HT-29 (cell line): ENCODE data around the gene NKAIN1. TPM values are rescaled to one million over a fixed set of nuclear protein-coding genes. Genes with fewer than 3 reads are reported as not detected.
"Not testable (repeated sequence)": the region's sequence is repeated elsewhere in the genome, so short reads cannot be mapped to it uniquely, and the experiment has no call there.

Source experiments
- DNase-seq: peaks from one replicate; pipeline ENCODE4 v3.0.0-alpha.2; 2015; ENCODE audit warnings: low spot score
- total RNA-seq: library from RNA; depleted of rRNA; stranded (reverse); fragments of >200 nt; shearing (Covaris generic); gene quantifications from 2 replicates; pipeline ENCODE4 v1.2.3, GENCODE V29; 2014; rRNA removed

The NKAIN1 gene
- not detected in 2 replicates for total RNA-seq

DNA sequence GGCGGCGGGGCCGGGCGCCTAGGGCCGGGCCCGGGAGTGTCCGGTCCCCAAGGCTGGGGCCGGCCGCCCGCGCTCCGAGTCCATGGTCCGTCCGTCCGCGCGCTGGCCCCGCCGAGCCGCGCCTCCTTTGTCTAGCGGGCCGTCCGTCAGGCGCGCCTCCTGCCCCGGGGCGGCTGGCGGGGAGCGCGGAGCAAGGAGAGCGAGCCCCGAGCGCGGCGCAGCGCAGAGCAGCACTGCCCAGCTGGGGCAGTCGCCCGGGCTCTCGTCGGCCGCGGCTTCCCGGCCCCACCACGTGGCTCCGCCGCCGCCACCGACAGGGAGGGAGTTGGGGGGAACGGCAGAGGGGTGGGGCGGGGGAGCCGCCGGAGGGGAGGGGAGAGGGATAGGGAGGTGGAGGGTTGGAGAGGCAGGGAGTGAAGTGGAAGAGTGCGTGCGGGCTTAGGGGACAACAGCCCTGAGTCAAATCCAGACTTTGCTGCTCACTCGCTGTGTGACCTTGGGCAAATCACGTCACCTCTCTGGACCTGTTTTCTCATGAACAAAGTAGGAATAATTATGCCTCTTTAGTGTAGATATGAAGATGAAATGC is at the start of gene NKAIN1:
Gene NKAIN1 (minus strand): TSS at position 235 of the 589 bp plus-strand sequence. CDS start 340 bp downstream, outside the sequence.
- no peak for DNase-seq

DNA sequence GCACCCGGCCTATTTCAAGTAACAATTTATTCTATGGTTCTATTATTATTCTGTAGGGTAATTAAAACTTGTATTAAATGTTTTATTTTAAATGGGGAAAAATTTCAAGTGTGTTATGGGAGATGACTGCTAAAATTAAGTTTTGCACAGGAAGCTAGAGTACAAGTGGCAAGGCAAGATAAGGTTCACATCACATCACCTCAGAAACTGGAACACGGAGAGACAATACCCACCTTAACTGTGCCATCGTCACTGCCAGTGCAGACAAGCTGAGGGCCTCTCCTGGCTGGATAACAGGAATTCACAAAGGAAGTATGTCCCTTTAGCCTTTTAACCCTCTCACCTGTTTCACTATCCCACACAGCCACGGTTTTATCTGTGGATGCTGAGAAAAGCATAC is 49.3 kb upstream of the NKAIN1 start:
- DNase-seq, result no peak

DNA sequence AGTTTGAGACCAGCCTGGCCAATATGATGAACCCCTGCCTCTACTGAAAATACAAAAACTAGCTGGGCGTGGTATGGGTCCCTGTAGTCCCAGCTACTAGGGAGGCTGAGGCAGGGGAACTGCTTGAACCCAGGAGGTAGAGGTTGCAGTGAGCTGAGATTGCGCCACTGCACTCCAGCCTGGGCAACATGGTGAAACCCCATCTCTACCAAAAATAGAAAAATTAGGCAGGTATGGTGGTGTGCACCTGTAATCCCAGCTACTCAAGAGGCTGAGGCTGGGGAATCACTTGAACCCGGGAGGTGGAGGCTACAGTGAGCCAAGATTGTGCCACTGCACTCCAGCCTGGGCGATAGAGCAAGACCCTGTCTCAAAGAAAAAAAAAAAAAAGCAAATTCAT is 48.1 kb upstream of the NKAIN1 start:
- DNase-seq, result not testable (repeated sequence)

DNA sequence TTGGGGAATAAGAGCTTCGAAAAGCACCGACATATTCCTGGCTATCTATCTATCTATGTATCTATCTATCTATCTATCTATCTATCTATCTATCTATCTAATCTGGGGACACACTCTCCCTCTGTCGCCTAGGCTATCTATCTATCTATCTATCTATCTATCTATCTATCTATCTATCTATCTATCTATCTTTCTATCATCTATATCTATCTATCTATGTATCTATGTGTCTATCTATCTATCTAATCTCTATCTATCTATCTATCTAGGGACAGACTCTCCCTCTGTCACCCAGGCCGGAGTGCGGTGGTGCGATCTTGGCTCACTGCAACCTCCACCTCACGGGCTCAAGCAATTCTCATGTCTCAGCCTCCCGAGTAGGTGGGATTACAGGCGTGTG is 42.7 kb upstream of the NKAIN1 start:
- DNase-seq, result not testable (repeated sequence)

DNA sequence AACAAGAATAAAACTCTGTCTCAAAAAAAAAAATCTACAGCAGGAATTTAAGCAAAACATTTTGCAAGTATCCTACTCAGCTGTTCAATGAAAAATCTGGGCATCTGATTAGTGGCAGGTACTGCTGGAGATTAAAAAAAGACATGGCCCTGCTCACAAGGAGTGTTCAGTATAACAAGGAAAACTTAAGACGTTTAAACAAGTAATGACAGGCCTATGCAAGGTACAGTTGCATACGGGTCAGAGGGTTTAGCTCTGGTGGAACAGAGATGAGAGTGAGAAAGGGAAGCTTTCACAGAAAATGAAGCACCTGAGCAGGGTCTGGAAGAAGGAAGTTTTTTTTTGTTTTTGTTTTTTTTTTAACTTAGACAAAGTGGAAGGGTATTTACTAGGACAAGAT is 33.9 kb upstream of the NKAIN1 start:
- DNase-seq, result no peak

DNA sequence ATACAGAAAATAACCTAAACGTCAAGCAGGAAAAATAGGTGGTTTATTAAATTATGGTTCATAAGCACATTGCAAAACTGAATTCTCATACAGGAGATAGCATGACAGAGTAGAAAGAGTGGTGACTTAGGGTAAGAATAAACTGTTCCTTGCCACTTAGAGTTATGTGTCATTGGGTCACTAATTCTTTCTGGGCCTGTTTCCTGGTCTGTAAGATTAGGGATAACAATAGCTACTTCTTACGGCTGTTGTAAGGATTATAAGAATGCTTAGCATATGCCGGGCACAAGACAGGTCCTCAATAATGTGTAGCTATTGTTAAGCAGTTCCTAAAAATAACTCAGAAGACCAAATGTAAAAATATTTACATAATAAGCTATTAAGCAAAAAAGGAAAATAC is 32.7 kb upstream of the NKAIN1 start:
- DNase-seq, result no peak

DNA sequence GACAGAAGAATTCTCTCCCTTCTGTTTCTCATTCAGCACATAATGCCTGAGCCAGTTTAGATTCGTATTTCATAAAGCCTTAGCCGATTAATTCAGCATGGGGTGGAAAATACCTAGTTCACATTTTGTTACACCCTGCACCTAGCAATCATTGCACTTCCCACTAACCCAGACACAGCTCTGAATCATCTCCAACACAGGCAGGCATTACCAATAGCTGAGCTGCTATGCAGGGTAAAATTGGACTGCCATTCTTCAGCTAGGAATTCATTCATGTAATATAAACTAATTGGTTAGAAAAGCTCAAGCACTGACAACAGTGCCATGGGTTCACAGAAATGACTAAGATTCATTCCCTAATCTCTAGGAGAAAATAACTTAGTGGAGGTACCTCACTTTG is 26.9 kb upstream of the NKAIN1 start:
- no peak for DNase-seq

DNA sequence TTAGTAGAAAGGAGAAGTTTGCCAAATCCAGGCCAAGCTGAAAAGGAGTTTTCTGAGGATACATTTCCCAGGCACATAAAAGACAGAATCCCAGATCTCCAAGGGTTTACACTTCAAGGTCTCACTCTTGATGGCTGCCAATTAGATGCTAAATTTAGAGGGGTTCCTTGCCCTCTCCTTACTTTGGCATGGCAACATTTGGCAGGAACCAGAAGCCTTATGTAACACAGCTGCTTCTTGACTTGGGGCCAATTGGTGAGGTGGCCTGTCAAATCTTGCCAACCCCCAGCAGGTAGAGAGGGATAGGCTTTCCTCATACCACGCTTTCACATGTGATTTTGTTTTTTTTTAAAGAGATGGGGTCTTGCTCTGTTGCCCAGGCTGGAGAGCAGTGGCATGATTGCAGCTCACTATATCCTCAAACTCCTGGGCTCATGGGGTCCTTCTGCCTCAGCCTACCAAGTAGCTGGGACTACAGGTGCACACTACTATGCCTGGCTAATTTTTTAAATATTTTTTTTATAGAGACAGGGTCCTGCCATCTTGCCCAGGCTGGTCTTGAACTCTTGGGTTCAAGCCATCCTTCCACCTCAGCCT is 25.2 kb upstream of the NKAIN1 start:
- DNase-seq, result no peak

DNA sequence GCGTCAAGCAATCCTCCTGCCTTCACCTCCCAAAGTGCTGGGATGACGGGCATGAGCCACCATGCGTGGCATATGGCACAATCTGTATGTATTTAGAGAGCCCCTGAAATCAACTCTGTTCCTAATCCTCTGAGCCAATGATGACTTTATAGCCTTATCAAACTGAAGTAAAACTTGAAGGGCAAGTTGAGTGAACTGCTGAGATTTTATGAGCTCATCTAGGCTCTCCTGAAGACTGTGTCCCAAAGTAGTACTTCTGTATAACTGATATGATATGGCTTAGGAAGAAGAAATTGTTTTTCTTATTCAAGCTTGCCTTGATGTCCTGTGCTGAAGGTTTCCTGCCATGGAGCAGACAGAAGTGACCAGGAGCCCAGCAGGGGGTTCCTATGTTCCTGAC is 23.7 kb upstream of the NKAIN1 start:
- no peak for DNase-seq

DNA sequence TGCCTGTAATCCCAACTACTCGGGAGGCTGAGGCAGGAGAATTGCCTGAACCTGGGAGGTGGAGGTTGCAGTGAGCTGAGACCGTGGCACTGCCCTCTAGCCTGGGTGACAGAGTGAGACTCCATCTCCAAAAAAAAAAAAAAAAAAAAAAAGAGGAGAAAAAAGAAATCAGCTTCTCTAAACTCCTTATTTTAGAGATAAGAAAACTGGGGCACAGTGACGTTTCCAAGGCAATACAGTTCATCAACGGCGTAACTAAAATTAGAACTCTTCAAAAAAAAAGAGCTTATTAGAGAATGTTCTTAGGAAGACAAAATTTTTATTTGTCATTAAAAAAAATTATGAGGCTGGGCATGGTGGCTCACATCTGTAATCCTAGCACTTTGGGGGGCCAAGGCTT is 22.7 kb upstream of the NKAIN1 start:
- DNase-seq, result not testable (repeated sequence)

DNA sequence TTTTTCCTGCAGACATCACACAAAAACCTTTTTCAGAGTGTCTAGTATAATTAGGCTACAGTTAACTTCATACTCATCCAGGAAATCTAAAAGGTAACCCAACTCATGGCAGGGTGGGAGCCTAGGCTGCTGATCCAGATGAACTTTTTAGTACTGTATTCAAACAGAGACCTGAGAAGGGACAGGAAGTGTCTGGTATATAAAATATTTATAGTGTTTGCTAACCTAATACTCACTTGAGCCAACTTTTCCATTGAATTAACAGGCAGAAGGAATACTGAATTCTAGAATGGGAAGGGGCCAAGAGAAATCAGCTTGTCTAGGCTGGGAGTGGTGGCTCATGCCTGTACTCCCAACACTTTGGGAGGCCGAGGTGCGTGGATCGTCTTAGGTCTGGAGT is 22.2 kb upstream of the NKAIN1 start:
- no peak for DNase-seq

DNA sequence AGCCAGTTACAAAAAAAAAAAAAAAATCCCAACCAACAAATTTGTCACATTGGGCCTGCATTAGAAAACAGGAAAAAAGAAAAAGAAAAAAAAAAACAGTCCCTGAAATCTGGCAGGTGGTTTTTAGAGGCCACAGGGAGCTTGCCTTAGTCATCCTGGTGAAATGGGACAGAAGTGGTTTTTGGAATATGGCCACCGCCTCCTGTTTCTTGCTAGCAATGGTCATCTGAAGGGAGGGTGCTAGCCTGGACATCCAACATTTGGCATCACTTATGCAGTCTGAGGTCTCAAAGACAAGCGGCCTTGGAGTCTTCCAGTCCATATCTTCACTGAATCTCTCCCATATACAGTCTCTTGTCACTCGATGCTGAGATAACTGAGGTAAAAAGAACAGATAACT is 20.1 kb upstream of the NKAIN1 start:
- no peak for DNase-seq

DNA sequence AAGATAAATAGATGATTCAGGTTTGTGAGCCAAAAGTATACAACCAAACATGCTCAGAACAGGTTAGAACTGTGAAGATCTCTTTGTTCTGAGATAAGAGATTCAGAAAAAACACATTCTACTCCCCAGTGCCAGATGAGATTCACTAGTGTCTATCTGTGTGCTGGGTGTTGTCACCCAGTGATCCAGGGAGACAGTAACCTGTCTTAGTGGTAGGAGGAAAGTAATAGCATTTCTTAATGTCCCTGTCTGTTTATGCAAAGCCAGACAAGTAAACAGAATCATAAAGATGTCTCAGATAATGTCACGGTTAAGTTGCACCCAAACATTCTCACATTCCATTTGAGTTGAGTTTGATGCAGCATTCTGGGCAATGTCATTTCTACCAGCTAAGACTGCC is 18.9 kb upstream of the NKAIN1 start:
- DNase-seq, result no peak

DNA sequence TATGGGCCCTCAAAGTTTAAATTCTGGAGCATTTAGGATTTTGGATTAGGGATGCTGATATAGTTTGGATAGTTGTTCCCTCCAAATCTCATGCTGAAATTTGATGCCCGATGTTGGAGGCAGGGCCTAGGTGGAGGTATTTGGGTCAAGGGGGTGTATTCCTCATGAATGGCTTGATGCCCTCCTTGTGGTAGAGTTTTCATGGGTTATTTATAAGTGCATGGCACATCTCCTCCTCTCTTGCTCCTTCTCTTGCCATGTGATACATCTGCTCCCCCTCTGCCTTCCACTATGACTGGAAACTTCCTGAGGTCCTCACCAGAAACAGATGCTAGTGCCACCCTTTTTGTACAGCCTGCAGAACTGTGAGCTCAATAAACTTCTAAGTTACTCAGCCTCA is 17.5 kb upstream of the NKAIN1 start:
- no peak for DNase-seq

DNA sequence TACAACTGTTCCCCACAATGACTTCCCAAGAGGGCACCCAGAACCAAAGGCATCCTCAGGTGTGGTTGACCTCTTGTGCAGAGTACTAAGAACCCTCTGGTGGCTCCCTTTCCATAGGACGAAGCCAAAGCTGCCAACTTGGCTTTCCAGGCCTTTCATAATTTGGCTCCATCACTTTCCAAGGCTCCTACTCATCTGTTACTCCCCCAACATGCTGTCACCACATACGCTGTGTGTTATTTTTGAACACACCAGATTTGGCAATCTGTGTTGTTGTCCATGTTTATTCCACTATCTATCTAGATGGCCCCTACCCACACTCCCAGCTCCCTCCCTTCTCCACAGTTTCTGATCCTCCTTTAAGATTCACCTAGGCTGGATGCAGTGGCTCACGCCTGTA is 10.2 kb upstream of the NKAIN1 start:
- DNase-seq, result no peak

DNA sequence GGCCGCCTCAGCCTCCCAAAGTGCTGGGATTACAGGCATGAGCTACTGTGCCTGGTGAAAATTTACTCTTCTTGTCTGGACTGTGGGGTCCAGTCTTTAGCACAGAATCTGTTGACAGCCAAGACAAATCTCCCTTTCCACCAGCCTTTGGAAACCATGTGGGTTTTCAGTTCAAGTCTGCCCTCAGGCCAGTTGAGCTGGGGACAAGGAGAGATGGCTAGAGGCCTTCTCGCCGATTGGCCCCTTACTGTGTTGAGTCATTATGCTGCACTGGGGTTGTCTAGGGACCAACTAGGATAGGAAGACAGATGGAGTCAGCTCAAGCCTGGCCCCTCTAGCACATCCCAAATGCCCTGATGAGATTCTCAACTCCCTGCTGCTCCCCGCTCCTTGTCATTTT is 8.6 kb upstream of the NKAIN1 start:
- DNase-seq, result no peak

DNA sequence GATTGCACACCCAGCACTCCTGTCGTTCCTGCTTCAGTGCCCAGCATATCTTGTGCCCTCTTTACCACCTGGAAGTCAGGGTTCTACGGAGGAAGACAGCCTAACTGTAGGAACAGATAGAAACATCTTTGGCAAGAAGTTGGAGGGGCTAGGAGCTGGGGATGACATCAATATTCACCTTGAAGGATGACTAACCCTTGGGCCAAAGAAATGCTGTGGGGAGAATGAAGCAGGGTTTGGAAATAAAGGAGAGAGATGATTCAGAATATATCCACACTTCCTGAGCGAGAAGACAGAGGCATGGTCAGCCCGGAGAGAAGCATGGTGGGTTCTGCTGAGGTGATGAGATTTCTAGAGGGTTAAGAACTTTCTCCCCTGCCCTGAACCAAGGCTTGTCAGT is 4.6 kb upstream of the NKAIN1 start:
- DNase-seq, result no peak

DNA sequence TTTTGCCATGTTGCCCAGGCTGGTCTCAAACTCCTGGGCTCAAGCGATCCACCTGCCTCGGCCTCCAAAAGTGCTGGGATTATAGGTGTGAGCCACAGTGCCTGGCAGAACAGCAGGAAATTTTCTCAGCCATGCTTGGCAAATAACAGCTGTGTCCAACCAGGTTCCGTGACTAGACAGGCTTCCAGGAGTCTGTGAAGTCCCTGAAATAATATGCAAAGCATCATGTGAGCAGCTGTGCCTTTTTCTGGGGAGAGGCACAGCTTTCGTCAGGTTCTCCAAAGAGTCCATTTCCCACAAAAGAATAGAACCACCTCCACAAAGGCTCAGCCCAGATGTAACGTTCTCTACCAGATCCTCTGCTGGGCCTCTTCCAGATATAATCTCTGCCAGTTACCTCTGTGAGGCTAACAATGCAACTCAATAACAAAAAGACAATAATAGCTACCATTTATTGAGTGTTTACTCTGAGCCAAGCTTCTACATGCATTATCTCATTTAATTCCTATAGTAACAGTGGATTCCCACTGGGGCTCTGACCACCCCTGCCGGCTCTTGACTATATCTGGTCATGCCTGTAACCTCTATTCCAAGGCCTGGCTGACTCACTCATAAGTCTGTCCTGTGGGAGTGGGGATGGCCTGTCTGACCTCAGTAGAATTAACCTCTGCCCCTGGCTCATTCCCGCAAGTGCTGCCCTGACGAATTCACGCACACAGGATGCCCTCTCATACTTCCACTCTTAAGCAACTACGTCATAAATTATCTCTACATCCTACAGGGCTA is 4.0 kb upstream of the NKAIN1 start:
- no peak for DNase-seq

DNA sequence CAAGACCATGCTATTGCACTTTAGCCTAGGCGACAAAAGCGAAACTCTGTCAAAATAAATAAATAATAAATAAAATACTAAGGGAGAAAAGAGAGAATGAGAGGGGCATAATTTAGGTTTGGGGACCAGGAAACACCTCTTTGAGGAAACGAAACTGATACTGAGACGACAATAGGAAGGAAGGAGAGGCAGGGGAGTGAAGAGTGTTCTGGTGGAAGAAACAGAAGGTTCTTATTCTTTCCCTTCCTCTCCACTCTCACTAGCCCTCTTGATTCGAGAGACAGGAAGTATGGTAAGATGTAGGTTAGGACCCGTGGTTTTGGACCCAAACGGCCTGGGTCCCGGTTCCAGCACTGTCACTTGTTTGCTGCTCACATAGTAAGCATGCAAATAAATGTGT is 1.6 kb upstream of the NKAIN1 start:
- no peak for DNase-seq

DNA sequence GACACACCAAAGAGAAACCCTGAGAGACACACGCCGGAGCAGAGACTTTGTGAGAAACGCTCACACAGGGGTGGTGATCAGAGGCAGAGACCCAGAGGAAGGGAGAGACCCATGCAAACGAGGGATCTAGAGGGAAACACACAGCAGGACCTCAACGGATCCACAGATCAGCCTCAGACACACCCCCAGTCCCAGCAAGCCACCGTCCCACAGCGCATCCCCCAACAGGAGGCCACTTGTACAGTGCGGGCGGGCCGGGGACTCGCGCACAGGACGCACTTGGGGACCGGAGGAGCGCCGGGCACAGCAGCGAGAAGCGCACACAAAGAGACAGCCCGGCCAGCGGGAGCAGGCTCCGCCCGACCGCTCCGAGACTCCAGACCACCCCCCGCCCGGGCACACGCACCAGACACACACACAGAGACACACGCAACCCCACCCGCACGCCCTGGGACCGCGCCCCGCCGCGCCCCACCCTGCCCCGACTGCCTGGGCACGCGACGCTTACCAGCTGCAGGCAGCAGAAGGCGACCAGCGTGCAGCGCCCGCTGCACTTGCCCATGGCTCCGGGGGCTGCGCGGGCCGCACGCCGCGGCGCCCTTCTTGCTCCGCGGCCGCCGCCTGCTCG is 587 bp downstream of the NKAIN1 start:
- no peak for DNase-seq

DNA sequence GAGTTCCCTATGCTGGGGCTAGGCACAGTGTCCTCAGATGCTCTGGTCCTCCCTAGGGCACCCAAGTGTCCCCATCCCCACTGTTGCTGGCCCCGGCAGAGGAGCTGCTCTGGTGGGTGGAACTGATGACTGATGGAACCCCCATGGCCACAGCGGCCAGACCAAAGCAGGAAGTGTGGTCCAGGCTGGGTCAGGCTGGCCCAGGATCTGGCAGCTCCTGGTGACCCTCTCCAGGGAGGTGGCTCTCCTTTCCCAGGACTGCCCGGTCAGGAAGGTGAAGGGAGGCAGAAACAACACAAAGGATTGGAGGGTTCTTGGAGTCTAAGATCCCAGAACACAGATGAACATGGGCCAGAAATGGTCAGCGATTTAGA is 1.1 kb downstream of the NKAIN1 start:
- no peak for DNase-seq

DNA sequence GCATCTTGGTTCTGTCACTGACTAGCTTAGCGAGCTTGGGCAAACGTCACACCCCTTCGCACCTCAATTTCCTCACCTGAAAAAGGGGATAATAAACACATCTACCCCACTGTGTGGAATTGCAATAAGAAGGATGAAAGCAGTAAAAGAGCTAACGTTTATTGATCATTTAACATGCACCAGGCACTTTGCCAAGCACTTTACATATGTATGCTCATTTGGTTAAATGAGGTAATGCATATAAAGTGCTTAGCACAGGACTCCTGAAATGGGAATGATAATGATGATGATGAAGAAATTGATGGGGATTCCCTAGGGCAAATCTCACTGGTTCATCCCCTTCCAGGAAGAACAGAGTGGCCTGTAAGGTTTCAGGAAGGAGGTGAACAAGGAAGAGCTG is 4.8 kb downstream of the NKAIN1 start:
- no peak for DNase-seq
